GM21515 (cell line): ENCODE results near the gene IHH.

ENCODE experiments used
- ATAC-seq: cut with Tn5 transposase; IDR thresholded peaks from one replicate; pipeline ENCODE4 v1.9.1; 2021; ENCODE audit not compliant: unreplicated experiment

Gene IHH

GRCh38 chr2:219041252-219041651 lies 19.5 kb downstream of the IHH start, which contains the start of gene CFAP65:
TSS of gene CFAP65 (minus strand) at chr2:219041516. CDS start at chr2:219039048, 2,468 bp downstream.
- ATAC-seq = no peak

- no peak for ATAC-seq
Measured at GRCh38 chr2:219038600-219038999, 22.1 kb downstream of the IHH start.

DNA sequence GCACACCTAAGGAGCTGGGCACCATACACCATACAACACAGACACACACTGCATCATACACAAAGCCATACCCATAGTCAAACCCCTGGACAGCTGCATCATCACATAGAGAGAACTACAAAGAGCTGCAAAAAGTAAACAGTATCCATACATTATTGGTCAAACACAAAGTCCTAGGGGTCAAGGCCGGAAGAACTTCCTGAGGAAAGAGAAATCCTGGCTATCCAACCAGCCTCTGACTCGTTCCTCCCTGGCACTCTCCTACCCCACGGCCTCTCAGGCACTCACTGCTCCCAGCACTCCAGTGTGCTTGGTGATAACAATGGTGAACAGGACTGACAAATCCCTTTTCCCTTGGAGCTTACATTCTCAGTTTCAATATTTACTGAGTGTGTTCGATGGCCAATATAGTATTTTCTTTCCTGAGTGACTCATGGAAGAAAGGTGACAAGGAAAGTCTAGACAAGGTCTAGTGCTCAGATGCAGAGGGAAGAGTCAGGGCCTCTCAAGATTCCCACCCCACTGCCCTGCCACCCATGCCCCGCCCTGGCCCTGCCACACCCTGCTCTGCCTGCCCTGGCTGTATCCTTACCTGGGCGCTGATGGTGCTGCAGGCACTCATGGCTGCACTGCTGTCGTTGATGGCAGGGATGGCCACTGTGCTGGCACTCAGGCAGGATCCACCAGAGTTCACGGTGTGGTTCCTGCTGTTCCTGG lies 22.8 kb downstream of the IHH start:
- ATAC-seq = no peak

GRCh38 chr2:219035942-219036341 lies 24.8 kb downstream of the IHH start:
- no peak for ATAC-seq

DNA sequence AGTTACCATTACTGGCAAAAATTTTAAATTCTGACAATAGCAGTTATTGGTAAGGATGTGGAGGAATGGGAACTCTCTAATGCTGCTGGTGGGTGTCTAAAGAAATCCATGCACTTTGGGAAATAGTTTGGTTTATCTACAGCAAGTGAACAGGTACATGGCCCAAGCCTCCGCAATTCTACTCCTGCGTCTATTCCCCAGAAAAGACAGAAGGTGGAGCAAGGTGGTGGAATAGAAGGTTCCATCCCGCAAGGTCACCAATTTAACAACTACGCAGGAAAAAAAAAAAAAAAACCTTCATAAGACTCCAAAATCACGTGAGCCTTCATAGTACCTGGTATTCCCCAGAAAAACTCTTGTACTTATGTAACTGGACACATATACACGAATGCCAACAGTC lies 25.9 kb downstream of the IHH start:
- no peak for ATAC-seq

DNA sequence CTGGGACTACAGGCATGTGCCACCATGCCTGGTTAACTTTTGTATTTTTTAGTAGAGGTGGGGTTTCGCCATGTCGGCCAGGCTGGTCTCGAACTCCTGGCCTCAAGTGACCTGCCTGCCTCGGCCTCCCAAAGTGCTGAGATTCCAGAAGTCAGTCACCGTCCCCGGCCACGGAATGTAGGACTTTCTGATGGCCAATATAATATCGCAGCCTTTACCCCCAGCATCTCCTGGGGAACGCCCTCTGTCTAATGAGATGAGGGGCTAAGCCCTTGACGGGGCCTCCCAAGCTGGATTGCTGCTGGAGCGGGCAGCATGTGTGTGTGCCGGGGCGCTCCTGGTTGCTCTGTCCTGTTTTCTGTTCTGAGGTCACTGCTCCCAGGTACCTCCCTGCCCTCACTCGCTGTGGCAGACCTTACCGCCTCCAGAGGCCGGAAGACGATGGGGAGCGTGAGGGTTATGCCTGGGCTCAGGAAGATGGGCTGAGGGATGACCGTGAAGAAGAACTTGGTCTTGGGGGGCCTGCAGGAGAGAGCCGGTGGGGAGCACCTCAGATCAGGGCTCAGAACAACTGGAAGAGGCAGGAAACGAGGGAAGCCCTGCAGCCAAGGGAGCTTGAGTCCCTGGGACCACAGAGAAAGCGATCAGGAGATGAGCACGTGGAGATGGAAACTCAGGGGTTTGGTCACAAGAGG lies 28.5 kb downstream of the IHH start:
- no peak for ATAC-seq

GRCh38 chr2:219031005-219031738 lies 29.5 kb downstream of the IHH start:
- ATAC-seq = no peak

GRCh38 chr2:219030177-219030940 lies 30.4 kb downstream of the IHH start:
- no peak for ATAC-seq

DNA sequence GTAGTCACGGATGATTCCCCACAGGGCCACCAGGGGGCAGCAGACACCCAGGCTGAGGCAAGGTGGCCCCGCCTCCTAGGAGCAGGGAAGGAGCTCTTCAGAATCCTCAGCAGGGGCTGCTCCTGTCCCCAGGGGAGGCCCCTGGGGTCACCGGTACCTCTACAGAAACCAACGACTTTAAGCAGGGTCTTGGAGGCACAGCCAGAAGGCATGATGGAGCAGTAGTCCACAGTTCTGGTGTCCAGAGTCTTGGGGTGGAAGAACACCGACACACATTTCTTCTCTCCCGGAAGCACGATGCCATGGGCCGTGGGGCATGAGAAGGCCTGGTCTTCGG lies 30.9 kb downstream of the IHH start:
- no peak for ATAC-seq

DNA sequence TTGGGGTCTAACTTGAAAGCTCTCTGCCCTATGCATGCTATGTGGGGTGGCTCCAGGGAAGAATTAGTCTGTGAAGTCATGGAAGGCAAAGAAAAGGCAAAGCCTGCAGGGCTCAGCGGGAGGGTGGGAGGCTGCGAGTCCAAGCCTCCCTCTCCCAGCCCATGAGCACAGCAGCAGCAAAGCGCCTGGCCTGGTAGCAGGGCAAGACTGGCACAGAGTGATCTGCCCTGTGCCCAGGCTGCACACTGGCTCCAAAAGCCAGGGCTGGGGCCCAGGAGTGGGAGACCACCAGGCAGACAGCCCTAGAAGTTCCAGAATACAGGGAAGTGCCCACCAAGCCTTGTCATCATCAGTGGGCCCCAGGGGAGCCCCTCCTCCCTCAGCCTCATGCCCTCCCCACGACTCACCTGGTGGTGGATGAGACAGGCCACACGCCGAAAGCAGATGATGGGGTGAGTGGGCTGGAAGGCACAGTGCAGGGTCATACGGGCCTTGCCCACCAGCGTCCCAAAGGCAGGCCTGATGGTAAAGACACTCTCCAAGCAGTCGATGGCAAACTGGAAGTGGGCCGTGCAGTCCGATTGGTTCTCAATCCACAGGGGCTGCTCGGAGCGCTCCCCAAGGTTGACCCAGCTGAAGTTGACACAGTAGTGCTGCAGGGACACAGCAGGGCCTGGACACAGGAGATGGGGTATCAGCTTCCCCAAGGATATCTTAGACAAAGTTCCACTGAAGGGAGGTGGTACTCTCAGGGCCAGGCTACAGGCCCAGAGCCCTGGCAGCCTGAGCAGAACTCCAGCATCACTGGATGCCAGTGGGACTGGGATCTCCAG lies 31.5 kb downstream of the IHH start:
- ATAC-seq = no peak

GRCh38 chr2:219028141-219028540 lies 32.6 kb downstream of the IHH start:
- ATAC-seq = no peak

DNA sequence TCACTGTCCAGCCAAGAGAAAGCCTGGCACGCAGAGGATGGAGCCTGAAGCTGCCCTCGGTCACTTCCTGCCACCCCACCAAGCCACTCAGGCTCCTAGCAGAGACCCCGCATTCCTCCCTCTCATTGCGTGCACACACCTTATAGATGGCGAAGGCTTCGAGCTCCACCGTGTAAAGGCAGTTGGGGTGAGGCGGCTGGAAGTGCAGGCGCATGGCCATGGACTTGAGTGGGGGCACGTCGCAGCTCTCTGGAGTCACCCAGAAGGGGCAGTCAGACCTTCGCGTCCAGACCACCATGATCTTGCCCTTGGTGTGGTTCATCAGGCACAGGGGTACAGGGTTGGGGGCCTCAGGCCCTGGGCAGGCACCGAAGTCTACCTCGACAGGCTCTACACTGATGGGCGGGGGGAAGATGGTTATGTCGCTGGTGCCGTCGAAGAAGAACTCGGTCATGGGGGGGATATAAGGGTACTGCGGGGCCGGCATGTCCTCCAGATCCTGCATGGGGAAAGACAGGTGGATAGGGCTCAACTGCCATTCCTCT lies 33.1 kb downstream of the IHH start:
- no peak for ATAC-seq

DNA sequence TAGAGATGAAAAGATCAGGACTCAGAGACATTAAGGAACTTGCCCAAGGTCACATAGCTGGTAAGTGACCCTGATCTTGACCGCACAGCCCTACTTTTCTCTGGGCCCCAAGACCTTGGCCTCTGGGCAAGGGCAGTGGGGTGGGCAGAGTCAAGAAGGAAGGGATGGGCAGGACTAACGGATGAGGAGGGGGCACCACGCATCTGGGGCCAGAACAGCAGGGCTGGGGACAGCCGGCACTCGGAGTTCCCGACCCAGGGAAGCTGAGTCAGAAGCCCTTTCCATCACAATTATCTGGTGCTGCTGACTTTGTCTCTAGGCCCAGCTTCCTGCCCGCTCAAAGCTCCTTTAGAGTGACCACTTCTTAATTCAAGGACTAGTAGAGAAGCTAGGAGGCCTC lies 33.8 kb downstream of the IHH start:
- no peak for ATAC-seq

DNA sequence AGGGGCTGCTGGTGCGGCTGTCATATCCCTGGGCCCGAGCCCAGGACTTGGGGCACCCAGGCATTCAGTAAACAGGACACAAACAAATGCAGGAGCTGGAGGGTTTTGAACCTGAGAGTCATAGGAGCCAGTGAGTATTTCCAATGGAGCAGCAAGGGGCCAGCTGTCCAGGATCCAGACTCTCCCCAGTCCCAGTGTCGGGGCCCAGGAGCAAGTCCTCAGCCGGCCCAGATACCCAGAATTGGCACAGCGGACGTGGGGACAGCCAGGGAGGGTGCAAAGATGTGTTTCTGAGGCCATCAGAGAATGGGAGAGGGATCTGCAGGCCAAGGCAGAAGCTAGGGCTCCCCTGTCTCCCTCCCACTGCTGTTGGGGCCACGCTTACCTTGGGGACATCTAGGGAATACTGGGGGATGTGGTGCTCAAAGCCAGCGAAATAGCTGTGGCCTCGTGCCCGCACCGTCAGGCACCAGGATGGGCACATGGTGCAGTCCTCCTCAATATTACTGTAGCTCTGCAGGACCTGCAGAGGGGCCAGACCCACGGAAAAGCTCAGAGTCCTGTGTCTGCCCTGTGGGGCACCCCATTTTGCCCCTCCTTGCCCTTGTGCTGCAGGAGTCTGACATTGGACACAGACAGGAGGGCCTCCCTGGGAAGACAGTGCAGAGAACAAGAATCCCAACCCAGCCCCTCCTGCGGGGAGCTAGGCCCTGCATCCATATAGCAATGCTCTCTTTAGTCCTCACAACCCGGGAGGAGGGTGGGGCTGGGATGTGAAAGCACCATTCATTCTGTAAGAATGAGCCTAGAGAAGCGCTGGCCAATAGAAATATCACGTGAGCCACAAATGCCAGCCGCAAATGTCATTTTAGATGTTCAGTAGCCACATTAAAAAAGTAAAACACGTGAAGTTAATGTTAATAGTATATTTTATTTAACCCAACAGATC lies 34.8 kb downstream of the IHH start:
- ATAC-seq = no peak

GRCh38 chr2:219024059-219024458 lies 36.7 kb downstream of the IHH start:
- no peak for ATAC-seq

- ATAC-seq = no peak
Measured at GRCh38 chr2:219023045-219023605, 37.6 kb downstream of the IHH start.

DNA sequence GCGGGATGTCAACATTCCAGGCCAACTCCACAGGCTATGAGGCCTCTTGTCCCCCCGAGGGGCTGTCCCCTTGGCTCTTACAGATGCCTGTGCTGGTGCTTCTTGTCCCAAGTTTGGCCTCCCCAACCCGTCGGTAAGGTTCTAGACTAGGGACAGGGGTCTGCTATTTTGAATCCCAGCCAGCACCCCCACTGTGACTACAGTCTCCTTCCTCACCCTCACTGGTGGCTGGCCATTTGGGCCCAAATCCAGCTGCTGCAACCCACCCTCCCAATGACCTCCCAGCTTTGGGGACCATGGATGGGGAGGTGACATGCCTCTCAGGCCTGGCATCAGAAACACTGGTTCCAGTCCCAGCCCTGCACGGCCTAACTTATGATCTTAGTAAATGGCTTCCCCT lies 38.1 kb downstream of the IHH start:
- no peak for ATAC-seq

- no peak for ATAC-seq
Measured at GRCh38 chr2:219022041-219022440, 38.7 kb downstream of the IHH start.

DNA sequence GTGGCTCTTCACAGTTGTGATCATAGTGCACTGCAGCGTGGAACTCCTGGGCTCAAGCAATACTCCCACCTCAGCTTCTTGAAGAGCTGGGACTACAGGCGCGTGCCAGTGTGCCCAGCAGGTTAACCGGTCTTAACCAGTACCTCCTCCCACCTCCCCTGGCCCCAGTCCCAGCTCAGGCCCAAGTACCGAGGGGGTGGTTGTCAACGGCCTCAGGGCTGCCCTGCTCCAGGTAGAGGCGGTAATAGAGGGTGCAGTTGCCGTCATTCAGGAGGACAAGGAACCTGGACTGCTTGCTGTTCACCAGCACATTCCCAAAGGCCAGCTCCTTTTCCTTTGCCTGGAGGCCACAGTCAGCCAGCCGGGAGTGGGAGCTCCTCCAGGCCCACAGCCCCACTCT lies 39.1 kb downstream of the IHH start:
- ATAC-seq = no peak
